ENCODE measurements around the gene NHP2. TPM values are rescaled to one million over a fixed set of nuclear protein-coding genes. Genes with fewer than 3 reads are reported as not detected.

The NHP2 gene
- total RNA-seq = 173 and 250 TPM in 2 replicates

DNA sequence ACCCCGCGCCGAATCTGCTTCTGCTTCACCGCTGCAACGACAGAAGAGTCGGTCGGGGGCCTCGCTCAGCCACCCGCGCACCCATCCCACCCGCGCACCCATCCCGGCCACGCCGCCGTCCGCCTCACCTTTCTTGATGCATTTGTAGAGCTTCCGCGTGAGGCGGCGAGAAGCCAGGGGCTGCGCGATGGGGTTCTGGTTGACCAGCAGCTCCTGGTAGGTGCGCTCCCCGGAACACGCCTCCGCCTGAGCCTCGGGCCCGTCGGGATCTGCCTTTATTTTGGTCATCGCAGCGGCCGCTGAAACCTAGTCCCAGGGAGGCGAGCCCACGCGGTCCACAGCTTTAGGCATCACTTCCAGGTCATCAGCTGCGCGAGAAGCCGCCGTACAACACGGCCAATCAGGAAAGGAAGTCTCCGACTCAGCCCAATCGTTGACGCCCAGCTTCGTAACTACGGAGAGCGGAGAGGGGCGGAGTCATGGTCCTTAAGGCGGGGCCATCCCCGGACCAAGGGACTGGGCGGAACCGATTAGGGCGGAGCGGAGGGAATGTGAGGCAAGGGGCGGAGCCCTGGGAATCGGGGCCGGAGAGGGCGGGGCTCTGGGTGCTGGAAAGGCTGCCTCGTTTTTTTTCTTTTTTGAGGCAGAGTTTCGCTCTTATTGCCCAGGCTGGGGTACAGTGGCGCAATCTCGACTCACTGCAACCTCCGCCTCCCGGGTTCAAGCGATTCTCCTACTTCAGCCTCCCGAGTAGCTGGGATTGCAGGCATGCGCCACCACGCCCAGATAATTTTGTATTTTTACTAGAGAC, at the start of gene NHP2:
TSS of gene NHP2 (minus strand) at position 356 of the 811 bp plus-strand sequence. CDS start at position 288, 68 bp downstream.

DNA sequence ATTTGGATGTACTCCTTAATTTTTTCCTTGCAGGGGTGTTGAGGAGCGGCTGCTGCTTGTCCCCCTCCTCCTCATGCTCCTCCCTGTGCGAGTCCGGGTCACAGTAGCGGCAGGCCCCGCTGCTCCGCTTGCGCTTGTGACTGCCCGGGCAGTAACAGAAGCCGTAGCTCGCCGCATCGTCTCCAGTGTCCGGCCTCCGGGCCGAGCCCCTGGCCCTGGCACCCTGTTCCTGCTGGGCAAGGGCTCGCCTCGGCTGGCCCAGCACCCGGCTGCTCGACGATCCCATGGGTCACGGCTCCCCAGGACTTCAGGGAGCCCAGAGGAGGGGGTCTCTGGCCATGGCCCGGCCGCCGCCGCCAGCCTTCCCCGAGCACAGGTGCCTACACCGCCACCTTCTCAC, 33.3 kb upstream of the NHP2 start, which contains the start of gene GMCL2:
TSS of gene GMCL2 (minus strand) at position 358 of the 400 bp plus-strand sequence. CDS start at position 286, 72 bp downstream.

DNA sequence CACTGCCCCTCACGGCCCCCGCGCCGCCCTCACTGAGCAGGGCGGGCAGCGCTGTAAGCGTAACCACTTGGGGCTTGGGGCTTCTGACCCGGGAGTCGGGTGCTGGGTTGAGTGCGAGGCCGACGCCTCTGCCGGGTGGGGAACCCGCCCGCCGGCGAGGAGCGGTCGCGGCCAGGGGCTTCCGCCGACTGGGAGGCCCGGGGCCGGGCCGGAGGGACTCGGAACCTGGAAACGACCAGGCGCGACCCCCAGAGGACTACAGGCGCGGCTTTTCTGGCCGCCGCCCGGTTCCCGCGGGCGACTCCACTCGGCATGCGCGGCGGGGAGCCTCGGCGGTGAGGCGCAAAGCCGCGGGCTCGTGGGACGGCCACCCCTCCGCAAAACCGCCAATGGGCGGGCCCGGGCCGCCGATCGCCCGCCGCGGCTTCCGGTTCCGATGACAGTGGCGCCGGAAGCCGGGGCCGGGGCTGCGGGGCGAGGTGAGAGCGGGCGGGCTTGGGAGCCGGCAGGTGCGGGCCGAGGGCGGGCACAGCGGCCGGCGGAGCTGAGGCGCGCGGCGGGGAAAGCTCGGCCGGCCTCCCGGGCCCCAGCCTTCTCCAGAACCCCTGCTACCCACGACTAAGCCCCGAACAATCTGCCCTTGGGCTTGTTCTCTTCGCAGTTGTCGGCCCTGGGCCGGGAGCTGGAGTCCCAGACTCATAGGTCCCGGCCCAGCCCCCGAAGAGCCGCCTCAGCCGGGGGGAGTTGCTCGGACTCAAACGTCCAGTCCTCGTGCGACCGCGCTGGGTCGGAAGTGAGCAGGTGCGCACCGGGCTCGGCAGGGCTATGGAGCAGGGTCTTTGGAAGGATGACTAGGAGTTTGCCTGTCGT, 22.9 kb downstream of the NHP2 start, which contains the start of gene RMND5B:
TSS of gene RMND5B (plus strand) at position 439 of the 870 bp plus-strand sequence. CDS start 7,106 bp downstream, outside the sequence.

DNA sequence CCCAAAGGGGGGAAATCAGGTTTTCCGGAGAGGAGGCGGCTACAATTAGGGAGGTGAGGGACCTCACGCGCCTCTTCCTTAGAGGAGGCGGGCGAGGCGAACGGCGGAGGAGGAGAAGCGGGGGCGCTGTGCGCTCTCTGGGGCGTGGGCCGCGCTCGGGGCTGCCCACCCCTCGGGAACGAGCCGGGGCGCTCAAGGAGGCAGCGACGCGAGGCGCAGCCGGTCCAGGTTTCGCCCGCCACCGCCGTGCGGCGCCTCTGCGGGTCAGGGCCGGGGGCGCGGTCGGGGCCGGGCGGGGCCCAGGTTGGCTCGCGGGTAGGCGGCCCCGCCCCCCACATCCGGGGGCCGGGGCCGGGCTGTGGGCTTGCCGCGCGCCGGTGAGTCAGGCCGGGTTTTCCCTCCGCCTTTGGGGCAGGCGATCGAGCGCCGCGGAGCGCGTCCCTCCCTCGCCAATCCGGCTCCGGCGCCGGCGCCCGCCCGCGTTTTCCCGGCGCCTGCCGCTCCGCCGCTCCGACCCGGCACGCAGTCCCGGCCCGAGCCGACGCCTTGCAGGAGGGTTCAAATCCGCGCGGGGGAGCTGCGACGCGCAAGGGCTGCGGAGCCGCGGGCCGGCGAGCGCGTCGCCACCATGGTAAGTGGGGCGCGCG, 40.4 kb downstream of the NHP2 start, which contains the start of gene N4BP3:
TSS of gene N4BP3 (plus strand) at position 392 of the 647 bp plus-strand sequence. CDS start 6,052 bp downstream, outside the sequence.

Other genes with a start within 250 kb of the NHP2 start
- not detected in 2 replicates for gene PROP1, start 157.6 kb downstream of the NHP2 start, total RNA-seq
- gene N4BP3, start 40.4 kb downstream of the NHP2 start, total RNA-seq = 16.0 and 20.8 TPM in 2 replicates
- gene RMND5B, start 22.9 kb downstream of the NHP2 start, total RNA-seq = 27.3 and 36.3 TPM in 2 replicates
- gene GMCL2, start 33.5 kb upstream of the NHP2 start, total RNA-seq = not detected in 2 replicates
- 137 and 160 TPM in 2 replicates for gene HNRNPAB, start 50.6 kb upstream of the NHP2 start, total RNA-seq
- gene PHYKPL, start 78.9 kb upstream of the NHP2 start, total RNA-seq = 43.2 and 45.9 TPM in 2 replicates

Data from thoracic aorta endothelial cell (primary cell).